Activated CD4-positive, alpha-beta T cell treated with anti-CD3 and anti-CD28 coated beads, Interleukin-2, amount 10 ng/mL, durations not matched to agents 7 days and 5 days (primary cell): ENCODE measurements around the gene HLA-DPA1. TPM values are rescaled to one million over a fixed set of nuclear protein-coding genes. Genes with fewer than 3 reads are reported as not detected.
A peak's percentile ranks its signal among the peaks of the same experiment; 100 is the strongest.

Source experiments
- CTCF ChIA-PET: fragments of 350-600 bp; sonication (Branson Sonifier 250); formaldehyde crosslinking; loops from one replicate; lab custom pipeline; 2021; ENCODE audit warnings: antibody characterized with exemption; lab: Charles Lee
- POLR2A ChIA-PET: fragments of 350-600 bp; sonication (Branson Sonifier 250); formaldehyde crosslinking; loops from one replicate; lab custom pipeline; 2021; ENCODE audit warnings: antibody characterized with exemption; lab: Charles Lee
- DNase-seq: peaks from one replicate; pipeline ENCODE4 v3.0.0-alpha.2; 2020
- H3K27ac Mint-ChIP-seq: one replicate; pipeline ENCODE4 v1.8.0; 2021; ENCODE audit warnings: mild to moderate bottlenecking, moderate library complexity, mixed read lengths
- H3K27me3 Mint-ChIP-seq: one replicate; pipeline ENCODE4 v1.8.0; 2021; ENCODE audit warnings: mixed read lengths
- H3K36me3 Mint-ChIP-seq: one replicate; pipeline ENCODE4 v1.8.0; 2021; ENCODE audit warnings: low read depth, mixed read lengths
- H3K4me1 Mint-ChIP-seq: one replicate; pipeline ENCODE4 v1.8.0; 2021; ENCODE audit warnings: mixed read lengths
- H3K4me3 Mint-ChIP-seq: one replicate; pipeline ENCODE4 v1.8.0; 2021; ENCODE audit warnings: mild to moderate bottlenecking, moderate library complexity, mixed read lengths
- H3K9me3 Mint-ChIP-seq: one replicate; pipeline ENCODE4 v1.8.0; 2021; ENCODE audit warnings: mixed read lengths
- total RNA-seq, 2 experiments: library from RNA; stranded (reverse); gene quantifications; one replicate each; pipeline ENCODE4 v1.2.3, GENCODE V29; 2021

The HLA-DPA1 gene
- total RNA-seq, 2 experiments from 2014 or later = 26.2 to 29.6 TPM

DNA sequence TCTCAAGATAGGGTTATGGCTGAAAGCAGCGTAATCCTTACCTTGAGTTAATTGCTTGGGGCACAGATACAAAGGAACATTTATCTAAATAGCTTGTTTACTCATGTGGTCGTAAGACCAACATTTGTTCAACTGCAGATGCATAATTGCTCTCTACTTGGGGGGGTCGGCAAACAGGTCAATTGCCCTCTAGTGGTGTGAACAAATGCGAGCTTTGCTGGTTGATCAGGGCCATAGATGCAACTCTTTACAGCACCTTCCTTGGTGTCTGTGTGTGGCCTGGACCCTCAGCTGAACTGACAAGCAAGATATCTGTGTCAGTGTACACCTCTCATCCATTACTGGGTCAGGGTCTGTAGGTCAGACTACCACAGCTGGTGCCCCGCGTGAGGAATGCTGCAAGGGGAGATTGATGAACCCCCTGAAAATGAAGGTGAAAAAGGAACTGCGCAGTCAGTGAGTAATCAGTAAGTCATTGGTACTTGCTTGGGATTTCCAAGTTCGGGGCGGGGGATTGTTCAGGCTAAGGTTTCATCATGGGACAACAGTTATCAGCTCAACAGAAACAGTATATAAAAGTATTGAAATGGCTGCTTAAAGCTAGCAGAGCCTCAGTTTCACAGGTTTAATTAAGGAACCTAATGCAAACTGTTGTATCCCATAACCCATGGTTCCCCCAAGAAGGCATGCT, 24.0 kb downstream of the HLA-DPA1 start:
- Mint-ChIP-seq H3K4me3 (no peak overlapping the region), H3K36me3 (no peaks in the 10 kb centered on the region), H3K27me3 (peaks cover 34% of the 10 kb centered on the region), H3K4me1 (no peaks in the 10 kb centered on the region), H3K27ac (no peak overlapping the region), H3K9me3 (peaks cover 2% of the 10 kb centered on the region)
- no peak for DNase-seq
- ChIA-PET POLR2A (no interaction called here), CTCF (interaction anchor here (0.9 to 1.1 kb wide), 2 partner anchors 8 to 33 kb away, joined by 3 to 4 read pairs; no protein-coding TSS in a partner anchor)

DNA sequence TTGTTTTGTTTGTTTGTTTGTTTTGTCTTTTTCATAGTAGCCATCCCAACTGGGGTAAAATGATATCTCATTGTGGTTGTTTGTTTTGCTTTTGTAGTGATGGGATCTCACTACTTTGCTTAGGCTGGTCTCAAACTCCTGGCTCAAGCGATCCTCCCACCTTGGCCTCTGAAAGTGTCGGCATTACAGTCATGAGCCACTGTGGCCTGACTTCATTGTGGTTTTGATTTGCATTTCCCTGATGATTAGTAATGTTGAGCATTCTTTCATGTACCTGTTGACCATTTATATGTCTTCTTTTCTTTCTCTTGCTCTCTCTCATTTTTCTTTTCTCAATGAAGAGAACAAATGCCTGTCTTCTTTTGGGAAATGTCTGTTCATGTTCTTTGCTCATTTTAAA, 33.3 kb downstream of the HLA-DPA1 start:
- Mint-ChIP-seq H3K27ac (no peak overlapping the region), H3K36me3 (no peaks in the 10 kb centered on the region), H3K4me1 (no peaks in the 10 kb centered on the region), H3K4me3 (no peak overlapping the region), H3K27me3 (peaks cover 54% of the 10 kb centered on the region), H3K9me3 (peaks cover 2% of the 10 kb centered on the region)
- no peak for DNase-seq
- ChIA-PET CTCF (interaction anchor here (1.1 to 1.5 kb wide), 2 partner anchors 38 to 84 kb away, joined by 3 read pairs; no protein-coding TSS in a partner anchor), POLR2A (no interaction called here)

DNA sequence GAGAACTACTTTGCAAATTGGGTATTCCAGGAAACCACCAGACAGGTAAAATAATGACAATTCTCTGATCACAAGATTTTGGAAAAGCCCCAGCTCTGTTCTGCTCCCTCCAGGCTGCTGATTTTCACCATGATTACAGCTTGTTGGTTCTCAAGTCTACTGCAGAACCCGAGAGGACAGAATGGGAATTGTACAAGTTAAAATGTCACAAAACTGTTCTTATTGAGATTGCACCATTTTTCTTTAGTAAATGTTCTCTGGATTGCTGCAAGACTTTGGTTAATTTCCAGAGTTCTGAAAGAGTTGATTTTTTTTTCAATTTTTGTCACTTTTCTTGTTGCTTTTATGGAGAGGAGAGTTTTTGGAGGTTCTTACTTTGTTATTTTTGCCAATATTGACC, 36.9 kb downstream of the HLA-DPA1 start:
- peaks cover 65% of the 10 kb centered on the region for H3K27me3 Mint-ChIP-seq
- peaks cover 3% of the 10 kb centered on the region for H3K9me3 Mint-ChIP-seq
- H3K36me3 Mint-ChIP-seq = no peaks in the 10 kb centered on the region
- H3K4me1 Mint-ChIP-seq = no peaks in the 10 kb centered on the region
- H3K4me3 Mint-ChIP-seq = no peak overlapping the region
- ChIA-PET POLR2A (no interaction called here), CTCF (interaction anchor here (1.1 to 1.4 kb wide), 2 partner anchors 39 to 198 kb away, joined by 3 read pairs; partner anchors contain the start of gene TAP2)
- H3K27ac Mint-ChIP-seq = no peak overlapping the region
- DNase-seq = no peak

DNA sequence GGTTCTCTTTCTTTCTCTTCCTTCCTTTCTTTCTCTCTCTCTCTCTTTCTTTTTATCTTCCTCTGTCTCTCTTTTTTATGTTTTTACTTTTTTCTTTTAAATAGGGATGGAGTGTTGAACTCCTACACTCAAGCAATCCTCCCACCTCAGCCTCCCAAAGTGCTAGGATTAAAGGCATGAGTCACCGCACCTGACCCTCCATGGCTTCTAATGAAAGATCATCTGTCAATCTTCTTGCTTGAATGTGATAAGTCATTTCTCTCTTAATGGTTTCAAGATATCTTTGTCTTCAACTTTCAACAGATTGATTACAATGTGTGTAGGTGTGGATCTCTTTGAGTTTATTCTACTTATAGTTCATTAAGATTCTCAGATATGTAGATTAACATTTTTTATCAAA, 38.9 kb downstream of the HLA-DPA1 start:
- H3K27me3 Mint-ChIP-seq = peaks cover 64% of the 10 kb centered on the region
- no peaks in the 10 kb centered on the region for H3K36me3 Mint-ChIP-seq
- ChIA-PET CTCF (no interaction called here), POLR2A (no interaction called here)
- no peak for DNase-seq
- H3K4me3 Mint-ChIP-seq = no peak overlapping the region
- H3K27ac Mint-ChIP-seq = no peak overlapping the region
- peaks cover 3% of the 10 kb centered on the region for H3K9me3 Mint-ChIP-seq
- peaks cover 4% of the 10 kb centered on the region for H3K4me1 Mint-ChIP-seq

DNA sequence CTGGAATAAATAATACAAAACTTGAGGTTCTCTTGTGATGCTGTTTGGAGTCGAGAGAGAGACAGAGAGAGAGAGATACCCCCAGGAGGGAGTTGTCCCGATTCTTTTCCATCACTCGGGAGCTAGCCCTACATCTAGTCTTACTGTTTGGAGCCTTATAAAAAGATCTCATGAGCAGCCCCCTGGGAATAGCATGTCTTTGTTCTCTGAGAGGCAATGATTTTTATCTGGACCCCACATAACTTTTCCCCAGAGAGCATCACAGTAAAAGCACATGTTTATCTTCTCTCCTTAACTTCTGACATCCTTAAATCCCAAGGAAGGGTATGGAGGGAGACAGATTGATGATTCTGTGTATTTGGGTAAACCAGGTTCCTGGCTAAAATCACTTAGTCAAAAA, 43.2 kb downstream of the HLA-DPA1 start:
- Mint-ChIP-seq H3K9me3 (peaks cover 3% of the 10 kb centered on the region), H3K4me3 (no peak overlapping the region), H3K27me3 (peaks cover 39% of the 10 kb centered on the region), H3K27ac (no peak overlapping the region), H3K36me3 (no peaks in the 10 kb centered on the region), H3K4me1 (peaks cover 19% of the 10 kb centered on the region)
- POLR2A ChIA-PET = no interaction called here
- CTCF ChIA-PET = interaction anchor here (2.3 kb wide), 1 partner anchor 11 kb away, joined by 8 read pairs; no protein-coding TSS in a partner anchor
- DNase-seq = no peak

DNA sequence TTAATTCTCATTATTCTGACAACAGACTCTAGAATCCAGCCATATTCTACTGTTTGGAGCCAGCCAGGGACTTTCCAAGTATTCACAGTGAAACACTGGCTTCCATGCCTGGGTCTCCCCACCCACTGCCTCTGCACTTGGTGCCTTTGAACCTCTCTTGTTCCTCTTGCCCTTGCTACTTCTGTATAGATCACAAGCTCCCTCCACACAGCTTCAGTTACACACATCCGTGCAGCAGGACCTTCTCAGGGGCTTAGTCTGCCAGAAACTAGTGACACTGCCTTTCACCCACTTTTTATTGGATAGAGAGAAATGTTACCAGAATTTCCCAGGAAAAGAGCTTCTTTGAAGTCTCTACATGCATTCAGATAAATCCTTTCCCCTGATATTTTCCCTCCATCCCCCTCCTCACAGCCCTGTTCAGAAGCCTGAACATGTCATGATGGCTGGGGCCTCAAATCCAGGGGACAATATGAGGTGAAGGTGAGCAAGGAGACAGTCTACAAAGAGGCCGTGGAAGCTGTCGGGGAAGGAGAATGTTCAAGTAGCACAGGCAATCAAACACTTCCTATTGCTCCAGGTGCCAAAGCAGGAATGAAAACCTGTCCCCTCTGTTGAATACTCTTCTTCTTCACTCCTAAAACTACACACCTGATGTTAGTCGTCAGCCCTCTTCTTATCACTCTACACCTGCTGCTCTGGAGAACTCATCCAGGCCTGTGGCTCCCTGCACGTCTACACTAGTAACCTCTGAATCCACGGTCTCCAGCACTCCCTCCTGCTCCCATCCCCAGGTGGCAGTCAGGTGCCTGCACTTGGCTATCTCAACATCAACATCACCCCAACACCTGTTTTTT, 43.9 kb downstream of the HLA-DPA1 start:
- Mint-ChIP-seq H3K27me3 (peaks cover 33% of the 10 kb centered on the region), H3K9me3 (peaks cover 2% of the 10 kb centered on the region), H3K27ac (no peak overlapping the region), H3K36me3 (no peaks in the 10 kb centered on the region), H3K4me1 (peaks cover 19% of the 10 kb centered on the region), H3K4me3 (no peak overlapping the region)
- DNase-seq = no peak
- POLR2A ChIA-PET = no interaction called here
- CTCF ChIA-PET = interaction anchor here (0.6 to 2.3 kb wide), 3 partner anchors 10 to 15 kb away, joined by 3 to 8 read pairs (median 4); no protein-coding TSS in a partner anchor

DNA sequence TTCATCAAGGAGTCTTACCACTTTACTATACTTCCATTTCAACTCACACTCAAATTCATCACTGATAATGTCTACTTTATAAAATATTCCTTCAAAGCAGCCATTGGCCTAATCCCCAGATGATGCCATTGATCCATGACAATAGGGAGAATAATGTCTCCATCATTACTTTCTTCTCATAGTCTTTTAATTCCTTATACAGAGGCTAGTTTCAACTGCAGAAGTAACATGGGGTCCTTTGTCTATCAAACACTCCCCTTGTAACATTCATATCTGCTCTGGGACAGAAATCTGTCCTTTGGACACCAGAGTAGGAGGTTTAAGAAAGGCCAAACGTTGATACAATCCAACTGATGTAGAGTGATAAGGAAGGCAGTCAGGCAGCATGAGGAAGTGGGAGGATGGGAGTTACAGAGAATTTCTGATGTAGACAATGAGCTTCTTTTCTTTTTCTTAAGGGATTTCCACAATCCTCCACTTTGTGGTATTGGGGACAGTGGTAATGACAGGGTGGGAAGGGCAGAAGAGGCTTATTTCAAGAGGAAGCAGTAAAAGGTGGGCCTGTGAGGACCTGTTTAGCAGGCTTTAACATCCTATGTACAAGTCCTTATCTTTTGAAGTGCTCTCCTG, 45.1 kb downstream of the HLA-DPA1 start:
- H3K27me3 Mint-ChIP-seq = peaks cover 25% of the 10 kb centered on the region
- CTCF ChIA-PET = interaction anchor here (1.5 to 2.3 kb wide), 2 partner anchors 9 to 14 kb away, joined by 4 to 8 read pairs; no protein-coding TSS in a partner anchor
- H3K4me1 Mint-ChIP-seq = peaks cover 19% of the 10 kb centered on the region
- DNase-seq = no peak
- no peak overlapping the region for H3K4me3 Mint-ChIP-seq
- POLR2A ChIA-PET = no interaction called here
- peak overlapping the region; percentile 6 for H3K27ac Mint-ChIP-seq
- H3K36me3 Mint-ChIP-seq = no peaks in the 10 kb centered on the region
- H3K9me3 Mint-ChIP-seq = no peaks in the 10 kb centered on the region

DNA sequence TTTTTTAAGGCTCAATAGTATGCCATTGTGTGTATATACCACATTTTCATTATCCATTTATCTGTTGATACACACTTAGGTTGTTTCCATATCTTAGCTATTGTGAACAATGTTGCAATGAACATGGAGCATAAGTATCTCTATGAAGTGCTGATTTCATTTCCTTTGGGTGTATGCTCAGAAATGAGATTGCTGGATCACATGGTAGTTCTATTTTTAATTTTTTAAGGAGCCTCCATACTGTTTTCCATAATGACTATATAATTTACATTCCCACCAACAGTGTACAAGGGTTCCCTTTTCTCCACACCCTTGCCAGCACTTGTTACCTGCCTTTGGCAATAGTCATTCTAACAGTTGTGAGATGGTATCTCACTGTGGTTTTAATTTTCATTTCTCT, 48.9 kb downstream of the HLA-DPA1 start:
- Mint-ChIP-seq H3K4me3 (no peak overlapping the region), H3K36me3 (no peaks in the 10 kb centered on the region), H3K27ac (no peak overlapping the region), H3K9me3 (no peaks in the 10 kb centered on the region), H3K4me1 (peaks cover 23% of the 10 kb centered on the region), H3K27me3 (peaks cover 7% of the 10 kb centered on the region)
- ChIA-PET POLR2A (no interaction called here), CTCF (interaction anchor here (0.5 kb wide), 1 partner anchor 818 kb away, joined by 3 read pairs; no protein-coding TSS in a partner anchor)
- DNase-seq = no peak

DNA sequence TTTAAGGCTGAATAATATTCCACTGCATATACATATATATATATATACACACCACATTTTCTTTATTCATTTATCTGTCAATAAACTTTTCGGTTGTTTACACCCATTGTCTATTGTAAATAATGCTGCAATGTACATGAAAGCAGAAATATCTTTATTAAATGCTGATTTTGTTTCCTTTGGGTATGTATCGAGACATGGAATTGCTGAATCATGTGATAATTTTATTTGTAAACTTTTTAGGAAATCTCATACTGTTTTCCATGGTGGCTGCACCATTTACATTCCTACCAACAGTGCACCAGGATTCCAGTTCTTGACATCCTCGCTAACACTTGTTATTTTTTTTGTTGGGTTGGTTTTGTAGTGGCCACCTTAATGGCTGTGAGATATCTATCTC, 49.9 kb downstream of the HLA-DPA1 start:
- H3K4me3 Mint-ChIP-seq = no peak overlapping the region
- ChIA-PET CTCF (interaction anchor here (1.2 kb wide), 1 partner anchor 11 kb away, joined by 3 read pairs; no protein-coding TSS in a partner anchor), POLR2A (no interaction called here)
- peaks cover 26% of the 10 kb centered on the region for H3K4me1 Mint-ChIP-seq
- H3K36me3 Mint-ChIP-seq = no peaks in the 10 kb centered on the region
- no peak for DNase-seq
- H3K27ac Mint-ChIP-seq = no peak overlapping the region
- no peaks in the 10 kb centered on the region for H3K9me3 Mint-ChIP-seq
- peaks cover 7% of the 10 kb centered on the region for H3K27me3 Mint-ChIP-seq

DNA sequence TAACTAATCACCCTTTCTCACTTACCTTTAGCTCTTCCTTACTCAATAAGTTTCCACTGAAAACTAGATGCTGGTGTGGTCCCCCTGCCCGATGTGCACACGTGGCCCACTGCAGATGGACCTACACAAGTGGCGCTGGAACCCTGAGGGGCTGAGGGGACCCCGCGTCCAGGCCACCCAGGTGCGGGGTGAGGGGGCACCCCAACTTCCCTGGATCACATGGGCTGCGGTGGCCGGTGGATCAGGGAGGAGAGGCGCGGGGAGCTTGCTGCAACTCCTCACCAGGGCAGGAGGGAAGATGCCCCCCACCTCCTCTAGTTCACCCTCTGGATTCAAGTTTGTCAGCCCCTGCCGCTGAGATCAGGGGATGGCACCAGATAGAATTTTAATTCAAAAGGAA, 51.5 kb downstream of the HLA-DPA1 start:
- CTCF ChIA-PET = no interaction called here
- Mint-ChIP-seq H3K27ac (no peak overlapping the region), H3K27me3 (peaks cover 7% of the 10 kb centered on the region), H3K4me3 (no peak overlapping the region), H3K36me3 (no peaks in the 10 kb centered on the region), H3K4me1 (peaks cover 28% of the 10 kb centered on the region), H3K9me3 (no peaks in the 10 kb centered on the region)
- DNase-seq = no peak
- POLR2A ChIA-PET = no interaction called here

DNA sequence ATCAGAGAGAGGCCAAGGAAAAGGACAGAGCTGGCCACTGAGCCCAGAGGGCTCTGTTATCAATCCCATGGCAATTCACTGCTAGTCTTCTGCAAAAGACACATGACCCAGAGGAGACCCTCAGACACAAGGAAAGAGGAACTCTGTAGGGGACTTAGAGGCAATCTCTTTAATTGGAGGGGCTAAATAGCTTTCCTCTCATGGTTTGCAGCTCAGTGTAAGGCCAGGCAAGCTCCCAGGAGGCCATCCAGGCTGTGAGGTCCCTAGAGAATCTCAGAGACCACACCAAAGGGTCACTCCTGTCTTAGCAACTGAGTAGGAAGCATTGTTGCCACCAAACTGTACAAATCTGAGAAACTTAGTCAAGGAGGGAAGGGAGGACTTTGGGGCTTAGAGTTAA, 54.1 kb downstream of the HLA-DPA1 start:
- Mint-ChIP-seq H3K27ac (peak overlapping the region; percentile 89), H3K4me1 (peaks cover 30% of the 10 kb centered on the region), H3K36me3 (no peaks in the 10 kb centered on the region), H3K9me3 (no peaks in the 10 kb centered on the region), H3K4me3 (peak overlapping the region; percentile 65), H3K27me3 (peaks cover 3% of the 10 kb centered on the region)
- no peak for DNase-seq
- ChIA-PET CTCF (interaction anchor here (1.6 to 2.4 kb wide), 2 partner anchors 10 to 13 kb away, joined by 4 to 8 read pairs; no protein-coding TSS in a partner anchor), POLR2A (interaction anchor here (0.8 kb wide), 1 partner anchor 189 kb away, joined by 3 read pairs; the partner anchor contains the start of gene RING1)

DNA sequence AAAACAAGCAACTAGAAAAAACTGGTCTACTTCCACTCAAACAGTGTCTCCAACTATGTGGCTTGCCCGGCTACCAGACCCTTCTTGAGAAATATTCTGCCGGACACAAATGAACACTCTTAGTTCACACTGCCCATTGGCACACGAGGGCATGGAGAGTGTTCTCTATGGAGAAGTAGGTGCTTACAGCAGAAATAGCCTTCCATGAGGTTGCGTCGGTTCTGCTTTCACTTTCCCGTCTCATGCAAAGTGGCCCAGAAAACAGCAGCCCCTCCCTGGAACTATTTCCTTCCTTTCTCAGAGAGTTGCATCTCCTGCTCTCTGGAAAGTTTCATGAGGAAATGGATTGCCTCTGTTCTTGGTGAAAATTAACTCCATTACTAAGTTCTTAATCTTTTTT, 54.5 kb downstream of the HLA-DPA1 start:
- DNase-seq = peak; percentile 71
- peak overlapping the region; percentile 65 for H3K4me3 Mint-ChIP-seq
- peak overlapping the region; percentile 89 for H3K27ac Mint-ChIP-seq
- H3K36me3 Mint-ChIP-seq = no peaks in the 10 kb centered on the region
- H3K27me3 Mint-ChIP-seq = peaks cover 4% of the 10 kb centered on the region
- CTCF ChIA-PET = interaction anchor here (1.6 to 2.4 kb wide), 2 partner anchors 11 to 14 kb away, joined by 4 to 8 read pairs; no protein-coding TSS in a partner anchor
- H3K9me3 Mint-ChIP-seq = no peaks in the 10 kb centered on the region
- POLR2A ChIA-PET = interaction anchor here (0.8 kb wide), 1 partner anchor 189 kb away, joined by 3 read pairs; the partner anchor contains the start of gene RING1
- H3K4me1 Mint-ChIP-seq = peaks cover 30% of the 10 kb centered on the region
